ENCODE data around the gene PXDN.

GRCh38 chr2:1681323-1682180 is 62.8 kb downstream of the PXDN start:
- TF ChIP-seq ZNF282 (IDR thresholded peaks at IDR 0.05; ENCODE audit: partially characterized antibody) (no peak), SMARCC2 (IDR thresholded peaks at IDR 0.05) (no peak), POLR2A (IDR thresholded peaks at IDR 0.05; ENCODE audit: insufficient read depth in 1 of 2, low read depth in 2 of 2, low read length in 2 of 2) (no peak)
